Progenitor cell of endocrine pancreas (in vitro differentiated cells): ENCODE data around the gene GNG12. TPM values are rescaled to one million over a fixed set of nuclear protein-coding genes. Genes with fewer than 3 reads are reported as not detected.

ENCODE experiments used
- DNase-seq: peaks from one replicate; pipeline ENCODE4 v3.0.0; 2021; ENCODE audit warnings: low spot score; ENCODE audit not compliant: unreplicated experiment
- H3K27ac Mint-ChIP-seq: 2 replicates; pipeline ENCODE4 v1.8.0; 2021; ENCODE audit warnings: mild to moderate bottlenecking, moderate library complexity, mixed read lengths
- H3K27me3 Mint-ChIP-seq: 2 replicates; pipeline ENCODE4 v1.8.0; 2021; ENCODE audit warnings: mixed read lengths
- H3K36me3 Mint-ChIP-seq: 2 replicates; pipeline ENCODE4 v1.8.0; 2022; ENCODE audit warnings: mixed read lengths; ENCODE audit not compliant: insufficient read depth
- H3K4me1 Mint-ChIP-seq: 2 replicates; pipeline ENCODE4 v1.8.0; 2021; ENCODE audit warnings: low read depth, mixed read lengths
- H3K4me3 Mint-ChIP-seq: 2 replicates; pipeline ENCODE4 v1.8.0; 2021; ENCODE audit warnings: low read depth, mild to moderate bottlenecking, moderate library complexity, mixed read lengths
- H3K9me3 Mint-ChIP-seq: 2 replicates; pipeline ENCODE4 v1.8.0; 2021; ENCODE audit warnings: low read depth, mixed read lengths
- total RNA-seq: library from RNA; stranded (reverse); gene quantifications from 2 replicates; pipeline ENCODE4 v1.2.1, GENCODE V29; 2021
- TF ChIP-seq, protein P1 (sequence below): fragments of 200-600 bp; sonication (generic); IDR thresholded peaks from one replicate; pipeline ENCODE4 v1.5.0; 2021; ENCODE audit warnings: antibody characterized with exemption, mild to moderate bottlenecking; ENCODE audit not compliant: unreplicated experiment

The GNG12 gene
- total RNA-seq, 1 donor from 2014 or later, result 8.9 TPM

DNA sequence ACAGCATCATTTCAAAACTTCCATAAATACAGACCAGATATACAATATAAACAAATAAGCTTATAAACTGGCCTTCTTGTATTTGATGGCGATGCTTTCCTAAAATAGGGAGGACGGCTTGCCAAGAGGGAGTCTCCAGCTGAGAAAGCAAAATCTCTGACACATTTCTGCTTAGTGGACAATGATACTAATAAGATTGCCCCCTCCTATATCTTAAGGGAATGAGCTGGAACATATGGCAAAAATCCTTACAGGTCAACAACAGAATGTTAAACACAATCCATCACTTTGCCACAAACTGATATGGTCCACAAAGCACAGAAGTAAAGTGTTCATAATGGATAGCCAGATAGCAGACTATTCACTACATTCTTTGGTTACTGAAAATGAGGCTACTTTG lies 155.3 kb downstream of the GNG12 start:
- TF ChIP-seq, protein P1, sequence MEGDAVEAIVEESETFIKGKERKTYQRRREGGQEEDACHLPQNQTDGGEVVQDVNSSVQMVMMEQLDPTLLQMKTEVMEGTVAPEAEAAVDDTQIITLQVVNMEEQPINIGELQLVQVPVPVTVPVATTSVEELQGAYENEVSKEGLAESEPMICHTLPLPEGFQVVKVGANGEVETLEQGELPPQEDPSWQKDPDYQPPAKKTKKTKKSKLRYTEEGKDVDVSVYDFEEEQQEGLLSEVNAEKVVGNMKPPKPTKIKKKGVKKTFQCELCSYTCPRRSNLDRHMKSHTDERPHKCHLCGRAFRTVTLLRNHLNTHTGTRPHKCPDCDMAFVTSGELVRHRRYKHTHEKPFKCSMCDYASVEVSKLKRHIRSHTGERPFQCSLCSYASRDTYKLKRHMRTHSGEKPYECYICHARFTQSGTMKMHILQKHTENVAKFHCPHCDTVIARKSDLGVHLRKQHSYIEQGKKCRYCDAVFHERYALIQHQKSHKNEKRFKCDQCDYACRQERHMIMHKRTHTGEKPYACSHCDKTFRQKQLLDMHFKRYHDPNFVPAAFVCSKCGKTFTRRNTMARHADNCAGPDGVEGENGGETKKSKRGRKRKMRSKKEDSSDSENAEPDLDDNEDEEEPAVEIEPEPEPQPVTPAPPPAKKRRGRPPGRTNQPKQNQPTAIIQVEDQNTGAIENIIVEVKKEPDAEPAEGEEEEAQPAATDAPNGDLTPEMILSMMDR, result no peak
- Mint-ChIP-seq H3K4me3 (no peak overlapping the region), H3K4me1 (peaks cover 17% of the 10 kb centered on the region), H3K27me3 (peaks cover 5% of the 10 kb centered on the region), H3K27ac (no peak overlapping the region), H3K36me3 (no peaks in the 10 kb centered on the region), H3K9me3 (no peaks in the 10 kb centered on the region)
- no peak for DNase-seq

DNA sequence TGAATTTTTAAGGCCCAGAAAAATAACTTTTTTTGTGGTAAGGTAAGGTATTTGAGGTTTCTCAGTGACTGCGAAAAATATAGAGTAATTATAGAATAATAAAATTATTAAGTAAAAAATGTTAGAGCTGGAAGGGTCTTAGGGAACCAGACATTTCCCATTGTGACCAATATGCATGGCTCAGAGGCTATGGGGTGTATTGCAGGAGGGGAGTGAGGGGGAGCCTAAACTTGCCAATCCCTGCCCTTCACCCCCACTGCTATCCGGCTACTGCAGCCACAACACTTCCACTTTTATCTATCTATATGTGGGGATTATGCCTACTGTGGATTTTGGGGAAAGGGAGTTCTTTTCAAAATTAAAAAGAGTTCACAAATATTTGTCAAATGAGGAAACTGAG lies 155.9 kb downstream of the GNG12 start:
- Mint-ChIP-seq H3K4me3 (no peak overlapping the region), H3K9me3 (no peaks in the 10 kb centered on the region), H3K4me1 (peaks cover 17% of the 10 kb centered on the region), H3K36me3 (no peaks in the 10 kb centered on the region), H3K27me3 (peaks cover 5% of the 10 kb centered on the region), H3K27ac (no peak overlapping the region)
- DNase-seq, result no peak
- TF ChIP-seq, protein P1, result no peak

DNA sequence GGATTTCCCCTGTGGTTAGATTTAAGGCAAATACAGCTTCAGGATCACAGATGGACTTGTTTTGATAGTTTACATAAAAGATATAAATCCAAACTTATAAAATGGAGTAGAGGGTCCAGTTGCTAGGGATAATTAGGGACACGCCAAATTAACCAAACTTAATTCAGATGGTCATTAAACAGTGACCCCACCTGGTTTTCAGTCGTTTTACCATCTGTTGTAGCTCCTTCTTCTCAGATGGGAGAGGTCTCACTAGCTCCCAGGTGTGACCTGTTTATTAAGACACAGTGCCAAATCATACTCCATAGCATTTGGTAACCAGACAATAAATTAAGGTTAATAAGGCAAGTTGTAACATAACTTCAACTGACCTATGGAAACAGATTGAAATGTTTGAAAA lies 156.3 kb downstream of the GNG12 start:
- no peak overlapping the region for H3K27ac Mint-ChIP-seq
- no peak overlapping the region for H3K4me3 Mint-ChIP-seq
- H3K4me1 Mint-ChIP-seq, result peaks cover 17% of the 10 kb centered on the region
- TF ChIP-seq, protein P1, result no peak
- H3K9me3 Mint-ChIP-seq, result no peaks in the 10 kb centered on the region
- no peaks in the 10 kb centered on the region for H3K36me3 Mint-ChIP-seq
- DNase-seq, result no peak
- H3K27me3 Mint-ChIP-seq, result peaks cover 5% of the 10 kb centered on the region

DNA sequence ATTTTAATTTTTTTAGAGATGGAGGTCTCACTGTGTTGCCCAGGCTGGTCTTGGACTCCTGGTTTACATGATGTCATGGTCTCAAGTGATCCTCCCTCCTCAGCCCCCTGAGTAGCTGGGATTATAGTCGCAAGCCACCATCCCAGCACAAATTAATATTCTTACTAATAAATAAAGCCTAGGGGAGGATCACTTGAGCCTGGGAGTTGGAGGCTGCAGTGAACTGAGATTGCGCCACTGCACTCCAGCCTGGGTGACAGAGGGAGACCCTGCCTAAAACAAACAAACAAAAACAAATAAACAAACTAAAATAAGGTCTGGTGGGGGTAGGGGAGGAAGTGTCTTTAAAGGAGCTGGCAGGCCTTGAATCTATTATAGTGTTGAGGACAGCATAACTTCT lies 157.0 kb downstream of the GNG12 start:
- Mint-ChIP-seq H3K4me3 (no peak overlapping the region), H3K27me3 (peaks cover 5% of the 10 kb centered on the region), H3K36me3 (no peaks in the 10 kb centered on the region), H3K27ac (no peak overlapping the region), H3K4me1 (peaks cover 17% of the 10 kb centered on the region), H3K9me3 (no peaks in the 10 kb centered on the region)
- no peak for DNase-seq
- TF ChIP-seq, protein P1, result no peak

DNA sequence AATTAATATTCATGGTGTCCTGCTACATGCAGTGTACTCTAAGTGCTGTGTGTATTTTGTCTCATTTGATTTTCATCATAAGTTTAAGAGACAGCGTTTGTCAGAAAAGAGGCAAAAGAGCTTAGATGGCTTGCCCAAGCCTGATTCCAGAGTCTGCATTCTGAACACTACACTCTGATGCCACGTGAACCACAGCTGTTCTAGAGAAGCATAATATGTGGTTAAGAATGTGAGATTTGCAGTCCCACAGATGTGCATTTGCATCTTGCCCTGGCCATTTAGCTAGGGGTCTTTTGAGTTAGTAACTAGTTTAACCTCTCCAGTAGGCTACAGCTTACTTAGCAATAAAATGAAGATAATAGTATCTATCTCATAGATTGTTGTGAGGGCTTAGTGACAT lies 157.5 kb downstream of the GNG12 start:
- Mint-ChIP-seq H3K27me3 (peaks cover 5% of the 10 kb centered on the region), H3K4me1 (peaks cover 17% of the 10 kb centered on the region), H3K27ac (no peak overlapping the region), H3K4me3 (no peak overlapping the region), H3K36me3 (no peaks in the 10 kb centered on the region), H3K9me3 (no peaks in the 10 kb centered on the region)
- DNase-seq, result no peak
- TF ChIP-seq, protein P1, result no peak
